Pancreas (tissue), 10 donors: ENCODE results near the gene TBKBP1. TPM values are rescaled to one million over a fixed set of nuclear protein-coding genes. Genes with fewer than 3 reads are reported as not detected.

ENCODE experiments used
- ATAC-seq, 4 donors: fragments of 200-7000 bp; cut with Tn5 transposase; one replicate each; pipeline versions ENCODE4 v1.8.0 to v1.9.1; 2020; ENCODE audit warnings: mild to moderate bottlenecking in 4 of 4, moderate library complexity in 4 of 4
- DNase-seq, 6 donors: peaks; one replicate each; pipeline ENCODE4 v3.0.0-alpha.2; 2020
- FAIRE-seq: peaks from 2 replicates; lab custom pipeline; 2012; peaks lifted over from hg19 to GRCh38; lab: Jason Lieb, UNC
- H3K27ac ChIP-seq, 4 donors: fragments of 200-600 bp; sonication (generic); 1 replicate in 3 of 4; 2 replicates in 1 of 4; pipeline versions ENCODE4 v1.5.0 to v1.8.0; 2020
- H3K27me3 ChIP-seq, 4 donors: fragments of 200-600 bp; one replicate each; pipeline ENCODE4 v1.8.0; 2021
- H3K36me3 ChIP-seq, 3 donors: fragments of 200-600 bp; sonication (generic) in 1 of 3; one replicate each; pipeline versions ENCODE4 v1.5.0 to v1.8.0; 2020 to 2021
- H3K4me1 ChIP-seq, 3 donors: fragments of 200-600 bp; one replicate each; pipeline ENCODE4 v1.8.0; 2021
- H3K4me3 ChIP-seq, 4 donors: fragments of 200-600 bp; sonication (generic) in 2 of 4; one replicate each; pipeline versions ENCODE4 v1.5.0 to v1.8.0; 2020 to 2021
- H3K9me3 ChIP-seq, 4 donors: fragments of 200-600 bp; one replicate each; pipeline ENCODE4 v1.8.0; 2021
- WGBS, 2 donors: extraction: QIAGEN DNeasy Blood & Tissue Kit; methylation state at CpG; one replicate each; pipeline ENCODE4 v1.1.7; 2013; 5-methylcytosine and 5-hydroxymethylcytosine counted together
- intact Hi-C, 3 donors: fragments of 100-400 bp; cut with DNase I; formaldehyde crosslinking; loops; one replicate each; pipeline versions ENCODE4 v1.11.1 to v1.14.2; 2022
- polyA plus RNA-seq, 2 donors: library from polyadenylated mRNA; stranded (reverse); fragments of 200-250 nt; gene quantifications; one replicate each; pipeline ENCODE4 v1.2.3, GENCODE V29; 2013
- total RNA-seq, 6 donors: library from RNA; stranded (reverse); fragmentation: NEBNext Ultra II Directional in 4 of 6; extraction: Animal tissue kit (Norgen Biotek cat#: 25700) in 4 of 6; gene quantifications; one replicate each; pipeline versions ENCODE4 v1.2.1 to v1.2.4, GENCODE V29; 2021 to 2023
- TF ChIP-seq, protein P1 (sequence below), 4 donors: fragments of 200-600 bp; sonication (generic) in 3 of 4; IDR thresholded peaks; one replicate each; pipeline versions ENCODE4 v1.5.0 to v1.8.0; 2021; ENCODE audit warnings: antibody characterized with exemption in 4 of 4
- donor health status: healthy with polysubstance abuse.
- donor health status: DM: no; HTN: no; CAD: no; lungs with moderate emphysema.
- donor health status: DM: no; HTN: no; CAD: no.
- donor health status: control.
- donor health status: control.
- donor health status: Bipolar disorder and iron deficiency.
- donor health status: DM: yes; HTN: yes; CAD: no.
- donor health status: DM: no; HTN: no; CAD: no.
- donor health status: DM: no; HTN: no; CAD: no.
- donor health status: DM: yes; HTN: yes; CAD: no.

TBKBP1 gene
- total and polyA plus RNA-seq, 8 donors: 4.7 to 21.2 (median 6.4) TPM

DNA sequence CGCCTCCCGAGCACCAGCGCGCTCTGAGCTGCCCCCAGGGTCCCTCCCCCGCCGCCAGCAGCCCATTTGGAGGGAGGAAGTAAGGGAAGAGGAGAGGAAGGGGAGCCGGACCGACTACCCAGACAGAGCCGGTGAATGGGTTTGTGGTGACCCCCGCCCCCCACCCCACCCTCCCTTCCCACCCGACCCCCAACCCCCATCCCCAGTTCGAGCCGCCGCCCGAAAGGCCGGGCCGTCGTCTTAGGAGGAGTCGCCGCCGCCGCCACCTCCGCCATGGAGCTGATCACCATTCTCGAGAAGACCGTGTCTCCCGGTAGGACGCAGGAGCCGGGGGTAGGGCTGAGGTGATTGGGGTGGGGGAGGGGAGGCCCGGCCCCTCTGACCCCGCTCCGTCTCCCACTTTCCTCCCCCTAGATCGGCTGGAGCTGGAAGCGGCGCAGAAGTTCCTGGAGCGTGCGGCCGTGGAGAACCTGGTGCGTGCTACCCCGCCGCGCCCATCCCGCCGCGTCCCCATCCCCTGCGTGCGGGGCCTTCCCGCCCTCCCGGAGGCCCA is 43.9 kb upstream of the TBKBP1 start:
- Histone ChIP-seq H3K4me1 (peaks cover 0 to 33% (median 10%) of the 10 kb centered on the region in 3 donors), H3K36me3 (peaks cover 4 to 23% (median 5%) of the 10 kb centered on the region in 3 donors), H3K27me3 (no peaks in the 10 kb centered on the region), H3K9me3 (no peaks in the 10 kb centered on the region), H3K27ac (peak overlapping the region; percentile 68 to 89 (median 78)), H3K4me3 (peak overlapping the region; percentile 67 to 87 (median 84))
- TF ChIP-seq, protein P1, sequence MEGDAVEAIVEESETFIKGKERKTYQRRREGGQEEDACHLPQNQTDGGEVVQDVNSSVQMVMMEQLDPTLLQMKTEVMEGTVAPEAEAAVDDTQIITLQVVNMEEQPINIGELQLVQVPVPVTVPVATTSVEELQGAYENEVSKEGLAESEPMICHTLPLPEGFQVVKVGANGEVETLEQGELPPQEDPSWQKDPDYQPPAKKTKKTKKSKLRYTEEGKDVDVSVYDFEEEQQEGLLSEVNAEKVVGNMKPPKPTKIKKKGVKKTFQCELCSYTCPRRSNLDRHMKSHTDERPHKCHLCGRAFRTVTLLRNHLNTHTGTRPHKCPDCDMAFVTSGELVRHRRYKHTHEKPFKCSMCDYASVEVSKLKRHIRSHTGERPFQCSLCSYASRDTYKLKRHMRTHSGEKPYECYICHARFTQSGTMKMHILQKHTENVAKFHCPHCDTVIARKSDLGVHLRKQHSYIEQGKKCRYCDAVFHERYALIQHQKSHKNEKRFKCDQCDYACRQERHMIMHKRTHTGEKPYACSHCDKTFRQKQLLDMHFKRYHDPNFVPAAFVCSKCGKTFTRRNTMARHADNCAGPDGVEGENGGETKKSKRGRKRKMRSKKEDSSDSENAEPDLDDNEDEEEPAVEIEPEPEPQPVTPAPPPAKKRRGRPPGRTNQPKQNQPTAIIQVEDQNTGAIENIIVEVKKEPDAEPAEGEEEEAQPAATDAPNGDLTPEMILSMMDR (IDR thresholded peaks at IDR 0.05): no peak
- peak in 2 of 6 donors; percentile 64 to 70 for DNase-seq
- no peak for FAIRE-seq
- intact Hi-C loops: no loop called here
- WGBS, 2 donors: 1% methylated on average over 33 to 45 of the region's 48 CpGs
- ATAC-seq: peak; percentile 24 to 49 (median 36)

DNA sequence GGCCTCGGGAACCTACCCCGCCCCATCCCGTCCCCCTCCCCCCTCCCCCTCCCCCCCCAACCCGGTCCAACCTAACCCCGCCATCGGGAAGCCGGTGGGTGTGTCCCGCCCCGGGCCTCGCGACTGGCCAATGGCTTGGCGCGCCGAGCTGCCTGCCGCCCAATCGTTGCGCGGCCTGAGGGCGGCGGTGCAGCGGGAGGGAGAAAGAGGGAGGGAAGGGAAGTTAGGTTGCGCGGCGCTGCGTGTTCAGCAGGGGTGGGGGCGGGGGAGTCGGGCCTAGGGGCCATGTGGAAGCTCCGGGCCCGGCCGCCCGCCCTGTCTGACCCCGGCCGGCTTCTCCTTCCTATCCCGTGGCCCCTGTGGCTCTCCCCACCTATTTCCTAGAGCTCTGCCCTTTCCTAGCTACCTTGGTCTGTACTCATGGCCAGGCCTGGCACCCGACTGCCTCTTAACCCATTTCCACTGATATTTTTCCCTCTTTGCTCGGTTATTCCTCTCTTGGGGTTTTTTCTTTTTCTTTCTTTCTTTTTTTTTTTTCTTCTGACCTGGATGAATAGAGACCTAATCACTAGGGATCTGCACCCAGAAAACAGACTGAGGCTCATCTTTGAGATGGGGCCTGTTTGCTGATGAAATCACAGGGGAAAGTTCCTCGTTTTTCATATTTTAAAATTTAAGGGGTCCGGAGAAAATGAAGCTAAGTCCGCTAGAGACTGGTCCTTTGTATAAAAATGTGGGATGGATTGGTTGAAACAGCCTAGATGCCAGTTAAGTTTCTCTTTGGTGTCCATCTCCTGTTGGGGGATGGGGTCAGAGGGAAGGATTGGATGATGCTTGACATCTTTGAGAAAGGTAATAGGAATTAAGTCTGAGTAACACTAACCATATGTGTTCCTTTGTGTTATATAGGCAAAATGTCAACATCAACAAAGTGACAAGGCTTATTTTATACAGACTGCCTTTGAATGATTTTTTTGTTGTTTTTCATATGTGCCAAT is 43.1 kb upstream of the TBKBP1 start:
- Histone ChIP-seq H3K36me3 (peaks cover 4 to 25% (median 5%) of the 10 kb centered on the region in 3 donors), H3K4me1 (peaks cover 0 to 37% (median 10%) of the 10 kb centered on the region in 3 donors), H3K27me3 (no peaks in the 10 kb centered on the region), H3K9me3 (no peaks in the 10 kb centered on the region), H3K27ac (peak overlapping the region in 3 of 4 donors; percentile 74 to 89 (median 81)), H3K4me3 (peak overlapping the region; percentile 67 to 87 (median 84))
- DNase-seq: peak; percentile 95 to 98 (median 97)
- ATAC-seq: peak; percentile 73 to 79 (median 76)
- TF ChIP-seq, protein P1 (IDR thresholded peaks at IDR 0.05): no peak
- intact Hi-C loops: no loop called here
- no peak for FAIRE-seq
- WGBS, 2 donors: 2% methylated on average over 28 to 38 of the region's 39 CpGs

DNA sequence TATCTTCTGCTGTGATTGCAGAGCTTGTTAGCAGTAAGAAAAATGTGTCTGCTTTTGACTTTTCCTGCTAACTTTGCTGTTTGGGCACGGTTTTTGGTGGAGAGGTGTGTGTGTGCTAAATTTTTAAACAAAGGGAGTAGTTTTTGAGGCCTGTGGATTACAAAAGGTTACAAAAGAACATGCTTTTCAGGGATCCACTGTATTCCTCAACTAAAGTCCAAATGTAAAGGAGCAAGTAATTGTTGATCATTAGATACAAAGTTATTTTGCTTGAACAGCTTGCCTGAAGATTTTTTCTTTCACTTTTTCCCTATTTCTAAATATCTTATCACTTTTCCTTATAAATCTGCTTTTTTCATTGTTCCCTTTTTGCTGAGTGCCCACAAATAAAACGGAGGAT is 42.3 kb upstream of the TBKBP1 start:
- Histone ChIP-seq H3K9me3 (no peaks in the 10 kb centered on the region), H3K4me3 (peak overlapping the region in 1 of 4 donors; percentile 85), H3K4me1 (peaks cover 0 to 37% (median 10%) of the 10 kb centered on the region in 3 donors), H3K36me3 (peaks cover 4 to 31% (median 9%) of the 10 kb centered on the region in 3 donors), H3K27ac (no peak overlapping the region), H3K27me3 (no peaks in the 10 kb centered on the region)
- ATAC-seq (no peak), DNase-seq (no peak), FAIRE-seq (no peak)
- TF ChIP-seq, protein P1 (IDR thresholded peaks at IDR 0.05): no peak
- WGBS, 2 donors: 48 to 59% methylated on average over 2 of the region's 2 CpGs
- intact Hi-C loops: no loop called here

DNA sequence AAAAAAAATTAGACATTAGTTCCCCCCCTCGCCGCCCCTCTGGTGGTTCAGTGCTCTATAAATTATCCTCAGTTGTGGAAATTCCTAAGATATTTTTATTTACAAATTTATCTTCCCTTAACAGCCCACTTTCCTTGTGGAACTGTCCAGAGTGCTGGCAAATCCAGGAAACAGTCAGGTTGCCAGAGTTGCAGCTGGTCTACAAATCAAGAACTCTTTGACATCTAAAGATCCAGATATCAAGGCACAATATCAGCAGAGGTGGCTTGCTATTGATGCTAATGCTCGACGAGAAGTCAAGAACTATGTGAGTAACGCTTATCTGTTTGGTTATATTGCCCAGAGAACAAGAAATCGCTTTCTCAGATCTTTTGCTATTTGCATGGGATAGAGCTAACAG is 41.4 kb upstream of the TBKBP1 start:
- intact Hi-C loops: no loop called here
- 79 to 89% methylated on average over 6 of the region's 6 CpGs for WGBS, 2 donors
- H3K27ac ChIP-seq: no peak overlapping the region
- no peaks in the 10 kb centered on the region for H3K27me3 ChIP-seq
- H3K9me3 ChIP-seq: no peaks in the 10 kb centered on the region
- TF ChIP-seq, protein P1 (IDR thresholded peaks at IDR 0.05): no peak
- DNase-seq (no peak), ATAC-seq (no peak), FAIRE-seq (no peak)
- peaks cover 4 to 39% (median 16%) of the 10 kb centered on the region in 3 donors for H3K36me3 ChIP-seq
- no peak overlapping the region for H3K4me3 ChIP-seq
- peaks cover 0 to 37% (median 10%) of the 10 kb centered on the region in 3 donors for H3K4me1 ChIP-seq
